ENCODE results near the gene OR5K2.
A peak's percentile ranks its signal among the peaks of the same experiment; 100 is the strongest.

OR5K2 gene

DNA sequence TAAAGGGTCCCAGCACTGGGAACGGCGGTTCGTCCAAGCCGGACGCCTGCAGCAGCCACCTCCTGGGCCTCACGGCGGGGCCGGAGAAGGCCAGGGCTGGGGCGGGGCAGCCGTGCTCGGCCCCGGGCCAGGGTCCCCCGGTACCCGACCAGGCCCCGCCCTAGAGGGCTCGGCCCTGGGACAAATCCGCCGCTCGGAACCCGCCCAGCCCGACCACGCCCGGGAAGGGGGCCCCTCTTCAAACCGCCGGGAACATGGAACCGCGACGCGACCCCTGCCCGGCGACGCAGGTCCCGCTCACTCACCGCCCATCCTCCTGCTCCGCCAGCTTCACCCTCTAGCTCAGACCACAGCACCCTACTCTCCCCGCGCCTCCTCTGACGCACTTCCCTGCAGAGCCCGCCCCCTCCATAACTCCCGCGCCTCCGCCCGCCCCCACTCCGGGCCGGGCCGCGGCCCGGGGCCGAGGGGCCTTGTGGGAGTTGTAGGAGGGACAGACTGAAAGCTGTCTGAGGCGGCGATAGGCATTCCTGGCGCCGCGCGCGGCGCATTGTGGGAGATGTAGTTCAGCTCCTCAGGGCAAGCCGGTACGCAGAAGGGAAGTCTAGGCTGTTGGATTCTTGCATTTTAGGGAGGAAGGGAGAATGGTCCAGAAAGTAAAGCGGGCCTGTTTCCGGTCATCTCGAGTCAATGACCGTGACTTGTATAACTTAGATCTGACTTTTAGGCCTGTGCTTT lies 25.2 kb downstream of the OR5K2 start, which contains the start of gene CLDND1:
TSS of gene CLDND1 (minus strand) at position 359 of the 738 bp plus-strand sequence. CDS start 1,478 bp downstream, outside the sequence.
- peaks cover 19 to 21% of the 10 kb centered on the region in 2 donors for H3K36me3 ChIP-seq (ENCODE audit: control insufficient read depth in 1 of 2, insufficient read depth in 2 of 2, low read length in 2 of 2)
- H3K4me3 ChIP-seq (ENCODE audit: low read depth in 1 of 2, low read length in 2 of 2): peak within 1 kb of the TSS; percentile 88 to 97
- no peaks in the 10 kb centered on the region for H3K27me3 ChIP-seq (ENCODE audit: low read depth, low read length)
- peak within 1 kb of the TSS; percentile 92 for H3K27ac ChIP-seq (ENCODE audit: low read length)
- no peaks in the 10 kb centered on the region for H3K9me3 ChIP-seq (ENCODE audit: control insufficient read depth in 1 of 2, low read length in 2 of 2)
- peaks cover 13 to 14% of the 10 kb centered on the region in 2 donors for H3K4me1 ChIP-seq (ENCODE audit: control insufficient read depth in 1 of 2, insufficient read depth in 2 of 2, low read length in 2 of 2)

DNA sequence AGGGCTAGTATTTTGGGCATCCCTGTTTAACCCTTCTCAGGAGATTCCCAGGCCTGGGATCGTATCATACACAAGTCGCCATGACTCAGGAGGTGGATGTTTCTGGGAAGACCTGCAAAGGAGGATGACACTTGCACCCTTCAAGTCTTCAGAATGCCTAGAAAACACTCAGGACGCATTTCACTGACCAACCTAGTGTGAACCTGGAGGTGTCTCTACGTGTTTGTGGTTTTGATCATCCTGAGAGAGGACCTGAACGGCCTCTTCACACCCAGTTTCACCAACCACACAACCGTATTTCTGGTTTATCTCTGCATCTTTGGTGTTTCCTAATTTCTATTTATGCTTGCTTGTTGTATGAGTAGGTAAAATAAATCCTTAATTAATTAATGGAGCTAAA lies 28.0 kb downstream of the OR5K2 start:
- no peak overlapping the region for H3K27ac ChIP-seq (ENCODE audit: low read length)
- no peak overlapping the region for H3K4me3 ChIP-seq (ENCODE audit: low read depth in 1 of 2, low read length in 2 of 2)
- H3K9me3 ChIP-seq (ENCODE audit: control insufficient read depth in 1 of 2, low read length in 2 of 2): no peaks in the 10 kb centered on the region
- peaks cover 4 to 6% of the 10 kb centered on the region in 2 donors for H3K36me3 ChIP-seq (ENCODE audit: control insufficient read depth in 1 of 2, insufficient read depth in 2 of 2, low read length in 2 of 2)
- no peaks in the 10 kb centered on the region for H3K27me3 ChIP-seq (ENCODE audit: low read depth, low read length)
- peaks cover 10 to 13% of the 10 kb centered on the region in 2 donors for H3K4me1 ChIP-seq (ENCODE audit: control insufficient read depth in 1 of 2, insufficient read depth in 2 of 2, low read length in 2 of 2)

DNA sequence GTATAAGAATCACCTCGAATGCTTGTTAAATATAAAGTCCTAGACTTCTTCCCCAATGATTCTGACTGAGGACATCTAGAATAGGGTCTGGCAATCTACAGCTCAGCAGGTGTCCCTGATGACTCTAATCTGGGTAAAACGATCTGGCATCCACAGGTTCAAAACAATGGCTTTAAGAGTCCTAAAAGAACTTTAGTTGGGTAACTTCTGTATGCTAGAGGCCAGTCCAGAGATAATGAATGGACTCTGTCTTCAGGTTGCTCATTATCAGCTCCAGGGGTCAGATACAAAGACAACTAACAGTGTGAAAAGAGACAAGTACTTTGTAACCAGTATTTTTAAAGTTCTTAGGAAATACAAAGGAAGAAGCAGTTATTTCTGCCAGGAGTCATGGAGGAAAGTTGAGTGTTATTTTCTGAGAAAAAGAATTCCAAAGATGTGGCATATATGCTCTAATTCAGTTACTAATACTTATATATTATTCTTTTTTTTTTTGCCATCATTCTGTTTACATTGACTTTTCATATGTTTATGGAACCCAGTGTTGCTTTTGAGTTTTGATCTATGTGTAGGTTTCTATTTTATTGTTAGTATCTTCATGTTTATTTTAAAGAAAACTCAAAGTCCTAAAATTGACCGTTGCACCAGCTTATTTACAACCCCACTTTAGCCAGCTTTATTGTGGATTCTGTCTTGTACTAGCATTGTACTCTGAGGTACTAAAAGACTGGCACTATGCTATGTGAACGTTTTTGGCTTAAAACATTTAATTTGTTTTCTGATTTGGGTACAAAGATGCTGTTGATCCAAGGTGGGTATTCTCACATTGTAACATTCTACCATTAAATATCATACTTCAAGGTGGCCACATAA lies 31.2 kb downstream of the OR5K2 start:
- no peak overlapping the region for H3K4me3 ChIP-seq (ENCODE audit: low read depth in 1 of 2, low read length in 2 of 2)
- H3K27ac ChIP-seq (ENCODE audit: low read length): no peak overlapping the region
- H3K36me3 ChIP-seq (ENCODE audit: control insufficient read depth in 1 of 2, insufficient read depth in 2 of 2, low read length in 2 of 2): no peaks in the 10 kb centered on the region
- no peaks in the 10 kb centered on the region for H3K27me3 ChIP-seq (ENCODE audit: low read depth, low read length)
- no peaks in the 10 kb centered on the region for H3K9me3 ChIP-seq (ENCODE audit: control insufficient read depth in 1 of 2, low read length in 2 of 2)
- no peaks in the 10 kb centered on the region for H3K4me1 ChIP-seq (ENCODE audit: control insufficient read depth in 1 of 2, insufficient read depth in 2 of 2, low read length in 2 of 2)

GRCh38 chr3:98529856-98530459 lies 32.5 kb downstream of the OR5K2 start:
- Histone ChIP-seq H3K4me1 (ENCODE audit: control insufficient read depth in 1 of 2, insufficient read depth in 2 of 2, low read length in 2 of 2) (no peaks in the 10 kb centered on the region), H3K27ac (ENCODE audit: low read length) (no peak overlapping the region), H3K9me3 (ENCODE audit: control insufficient read depth in 1 of 2, low read length in 2 of 2) (no peaks in the 10 kb centered on the region), H3K36me3 (ENCODE audit: control insufficient read depth in 1 of 2, insufficient read depth in 2 of 2, low read length in 2 of 2) (no peaks in the 10 kb centered on the region), H3K27me3 (ENCODE audit: low read depth, low read length) (no peaks in the 10 kb centered on the region), H3K4me3 (ENCODE audit: low read depth in 1 of 2, low read length in 2 of 2) (no peak overlapping the region)

GRCh38 chr3:98530676-98531075 lies 33.2 kb downstream of the OR5K2 start:
- Histone ChIP-seq H3K27me3 (ENCODE audit: low read depth, low read length) (no peaks in the 10 kb centered on the region), H3K4me3 (ENCODE audit: low read depth in 1 of 2, low read length in 2 of 2) (no peak overlapping the region), H3K4me1 (ENCODE audit: control insufficient read depth in 1 of 2, insufficient read depth in 2 of 2, low read length in 2 of 2) (no peaks in the 10 kb centered on the region), H3K9me3 (ENCODE audit: control insufficient read depth in 1 of 2, low read length in 2 of 2) (no peaks in the 10 kb centered on the region), H3K36me3 (ENCODE audit: control insufficient read depth in 1 of 2, insufficient read depth in 2 of 2, low read length in 2 of 2) (no peaks in the 10 kb centered on the region), H3K27ac (ENCODE audit: low read length) (no peak overlapping the region)

DNA sequence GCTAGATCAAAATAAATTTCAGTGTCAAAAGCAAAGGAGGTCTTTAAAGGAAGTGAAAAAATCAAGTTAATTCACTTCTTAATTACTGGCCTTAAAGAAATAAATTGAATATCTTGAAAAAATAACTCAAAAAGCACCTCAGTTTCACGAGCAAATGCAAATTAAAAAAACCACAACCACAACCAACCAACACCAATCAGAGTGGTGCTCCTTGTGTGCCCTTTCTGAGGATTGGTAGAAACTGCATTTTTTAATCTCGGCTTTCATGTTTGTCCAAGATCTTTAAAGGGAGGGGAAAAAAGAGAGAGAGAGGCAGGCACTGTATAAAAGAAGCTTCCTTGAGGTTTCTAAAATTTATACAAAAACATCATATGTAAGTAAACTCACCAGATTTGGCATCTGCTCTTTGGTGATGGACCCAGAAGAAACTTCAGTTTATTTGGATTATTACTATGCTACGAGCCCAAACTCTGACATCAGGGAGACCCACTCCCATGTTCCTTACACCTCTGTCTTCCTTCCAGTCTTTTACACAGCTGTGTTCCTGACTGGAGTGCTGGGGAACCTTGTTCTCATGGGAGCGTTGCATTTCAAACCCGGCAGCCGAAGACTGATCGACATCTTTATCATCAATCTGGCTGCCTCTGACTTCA lies 34.3 kb downstream of the OR5K2 start, which contains the start of gene GPR15:
TSS of gene GPR15 (plus strand) at position 357 of the 653 bp plus-strand sequence. CDS start at position 413, 56 bp downstream.
- H3K27ac ChIP-seq (ENCODE audit: low read length): no peak within 1 kb of the TSS
- no peaks in the 10 kb centered on the region for H3K9me3 ChIP-seq (ENCODE audit: control insufficient read depth in 1 of 2, low read length in 2 of 2)
- H3K4me1 ChIP-seq (ENCODE audit: control insufficient read depth in 1 of 2, insufficient read depth in 2 of 2, low read length in 2 of 2): no peaks in the 10 kb centered on the region
- H3K36me3 ChIP-seq (ENCODE audit: control insufficient read depth in 1 of 2, insufficient read depth in 2 of 2, low read length in 2 of 2): no peaks in the 10 kb centered on the region
- no peaks in the 10 kb centered on the region for H3K27me3 ChIP-seq (ENCODE audit: low read depth, low read length)
- no peak within 1 kb of the TSS for H3K4me3 ChIP-seq (ENCODE audit: low read depth in 1 of 2, low read length in 2 of 2)

GRCh38 chr3:98532275-98532637 lies 34.8 kb downstream of the OR5K2 start:
- Histone ChIP-seq H3K4me1 (ENCODE audit: control insufficient read depth in 1 of 2, insufficient read depth in 2 of 2, low read length in 2 of 2) (no peaks in the 10 kb centered on the region), H3K36me3 (ENCODE audit: control insufficient read depth in 1 of 2, insufficient read depth in 2 of 2, low read length in 2 of 2) (no peaks in the 10 kb centered on the region), H3K27ac (ENCODE audit: low read length) (no peak overlapping the region), H3K9me3 (ENCODE audit: control insufficient read depth in 1 of 2, low read length in 2 of 2) (no peaks in the 10 kb centered on the region), H3K4me3 (ENCODE audit: low read depth in 1 of 2, low read length in 2 of 2) (no peak overlapping the region), H3K27me3 (ENCODE audit: low read depth, low read length) (no peaks in the 10 kb centered on the region)

- H3K27me3 ChIP-seq (ENCODE audit: low read depth, low read length): no peaks in the 10 kb centered on the region
- no peak overlapping the region for H3K4me3 ChIP-seq (ENCODE audit: low read depth in 1 of 2, low read length in 2 of 2)
- no peaks in the 10 kb centered on the region for H3K4me1 ChIP-seq (ENCODE audit: control insufficient read depth in 1 of 2, insufficient read depth in 2 of 2, low read length in 2 of 2)
- H3K36me3 ChIP-seq (ENCODE audit: control insufficient read depth in 1 of 2, insufficient read depth in 2 of 2, low read length in 2 of 2): no peaks in the 10 kb centered on the region
- no peak overlapping the region for H3K27ac ChIP-seq (ENCODE audit: low read length)
- H3K9me3 ChIP-seq (ENCODE audit: control insufficient read depth in 1 of 2, low read length in 2 of 2): no peaks in the 10 kb centered on the region
These were observed 35.5 kb downstream of the OR5K2 start for GRCh38 chr3:98532709-98533571.

DNA sequence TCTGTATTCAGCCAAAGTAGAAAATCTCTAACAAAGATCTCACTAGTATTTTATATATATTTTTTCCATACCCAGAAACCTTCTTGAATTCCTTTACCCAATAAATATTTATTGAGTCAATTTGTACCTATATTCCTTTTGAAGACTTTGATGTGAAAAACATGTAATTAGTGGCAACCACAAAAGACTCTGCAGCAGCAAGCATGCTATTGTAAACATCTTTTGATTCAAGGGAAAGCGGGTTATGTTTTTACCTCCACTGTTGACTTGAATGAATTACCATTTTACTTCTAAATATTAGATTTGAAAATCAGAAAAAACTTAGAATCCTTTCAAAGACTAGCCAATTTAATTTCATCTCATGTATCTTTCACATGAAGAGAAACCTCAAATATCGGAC lies 36.7 kb downstream of the OR5K2 start:
- Histone ChIP-seq H3K9me3 (ENCODE audit: control insufficient read depth in 1 of 2, low read length in 2 of 2) (no peaks in the 10 kb centered on the region), H3K4me1 (ENCODE audit: control insufficient read depth in 1 of 2, insufficient read depth in 2 of 2, low read length in 2 of 2) (no peaks in the 10 kb centered on the region), H3K27ac (ENCODE audit: low read length) (no peak overlapping the region), H3K36me3 (ENCODE audit: control insufficient read depth in 1 of 2, insufficient read depth in 2 of 2, low read length in 2 of 2) (no peaks in the 10 kb centered on the region), H3K4me3 (ENCODE audit: low read depth in 1 of 2, low read length in 2 of 2) (no peak overlapping the region), H3K27me3 (ENCODE audit: low read depth, low read length) (no peaks in the 10 kb centered on the region)

- no peak overlapping the region for H3K27ac ChIP-seq (ENCODE audit: low read length)
- H3K4me1 ChIP-seq (ENCODE audit: control insufficient read depth in 1 of 2, insufficient read depth in 2 of 2, low read length in 2 of 2): no peaks in the 10 kb centered on the region
- no peaks in the 10 kb centered on the region for H3K9me3 ChIP-seq (ENCODE audit: control insufficient read depth in 1 of 2, low read length in 2 of 2)
- no peak overlapping the region for H3K4me3 ChIP-seq (ENCODE audit: low read depth in 1 of 2, low read length in 2 of 2)
- H3K27me3 ChIP-seq (ENCODE audit: low read depth, low read length): no peaks in the 10 kb centered on the region
- no peaks in the 10 kb centered on the region for H3K36me3 ChIP-seq (ENCODE audit: control insufficient read depth in 1 of 2, insufficient read depth in 2 of 2, low read length in 2 of 2)
These were observed 37.3 kb downstream of the OR5K2 start for GRCh38 chr3:98534734-98535133.

All from muscle layer of duodenum (tissue), 2 donors.